GM12878 (cell line): ENCODE measurements around the gene TOGARAM1. TPM values are rescaled to one million over a fixed set of nuclear protein-coding genes. Genes with fewer than 3 reads are reported as not detected.

ENCODE experiments used
- ATAC-seq: fragments of 200-7000 bp; cut with Tn5 transposase; 3 replicates; pipeline ENCODE4 v1.9.1; 2020; ENCODE audit warnings: mild to moderate bottlenecking, moderate library complexity
- BruUV-seq: library from RNA; stranded (reverse); fragments of 400-500 nt; replicated peaks from 2 replicates; lab custom pipeline; 2021; lab: Mats Ljungman, UMichigan
- CTCF ChIA-PET: fragments of 300-600 bp; sonication (Branson Sonifier 250); formaldehyde crosslinking; extraction: SDS; loops from one replicate; lab custom pipeline; 2021; ENCODE audit warnings: inconsistent platforms; lab: Yijun Ruan, JAX
- POLR2A ChIA-PET: fragments of 350-600 bp; formaldehyde crosslinking; extraction: SDS; loops from one replicate; lab custom pipeline; 2021; ENCODE audit warnings: inconsistent platforms; lab: Charles Lee
- RAD21 ChIA-PET: fragments of 300-600 bp; sonication (Branson Sonifier 250); formaldehyde crosslinking; loops from one replicate; lab custom pipeline; 2023; ENCODE audit warnings: antibody characterized with exemption; ENCODE audit not compliant: unreplicated experiment; lab: Charles Lee
- SMC1A ChIA-PET: fragments of 300-600 bp; sonication (Branson Sonifier 250); formaldehyde crosslinking; loops from one replicate; lab custom pipeline; 2023; ENCODE audit not compliant: unreplicated experiment, uncharacterized antibody; lab: Charles Lee
- DNase-seq: peaks from one replicate; pipeline ENCODE4 v3.0.0-alpha.2; 2011; ENCODE audit warnings: low read depth, low spot score
- FAIRE-seq: peaks from 3 replicates; lab custom pipeline; 2011; peaks lifted over from hg19 to GRCh38; lab: Jason Lieb, UNC
- H2AFZ ChIP-seq: 2 replicates; pipeline ENCODE4 v1.6.0; 2011; ENCODE audit warnings: low read depth, low read length, control low read depth; ENCODE audit not compliant: control insufficient read depth
- H3K27ac ChIP-seq: 2 replicates; pipeline ENCODE4 v1.5.1; 2011; ENCODE audit warnings: control low read depth; ENCODE audit not compliant: control insufficient read depth, insufficient read depth
- H3K27me3 ChIP-seq, 2 experiments: replicated peaks in 1 of 2; 2 replicates each; pipeline versions ENCODE4 v1.6.0 to v1.6.1; 2011; ENCODE audit warnings: low read length in 1 of 2; ENCODE audit not compliant: control insufficient read depth in 2 of 2, insufficient read depth in 2 of 2
- H3K36me3 ChIP-seq, 2 experiments: 2 replicates each; pipeline ENCODE4 v1.5.1; 2011; ENCODE audit warnings: low read length in 1 of 2; ENCODE audit not compliant: control insufficient read depth in 2 of 2, insufficient read depth in 2 of 2
- H3K4me1 ChIP-seq: 2 replicates; pipeline ENCODE4 v1.6.1; 2011; ENCODE audit warnings: mild to moderate bottlenecking, low read length, moderate library complexity, mixed read lengths; ENCODE audit not compliant: control insufficient read depth, insufficient read depth
- H3K4me2 ChIP-seq: 2 replicates; pipeline ENCODE4 v1.6.0; 2011; ENCODE audit warnings: control low read depth; ENCODE audit not compliant: control insufficient read depth, insufficient read depth
- H3K4me3 ChIP-seq: fragments of 200-600 bp; sonication (generic); 2 replicates; pipeline ENCODE4 v1.5.1; 2016
- H3K79me2 ChIP-seq: 2 replicates; pipeline ENCODE4 v1.6.0; 2011; ENCODE audit warnings: low read length; ENCODE audit not compliant: control insufficient read depth, insufficient read depth
- H3K9ac ChIP-seq: 2 replicates; pipeline ENCODE4 v1.8.0; 2011; ENCODE audit warnings: low read length, control low read depth, mixed read lengths; ENCODE audit not compliant: control insufficient read depth, insufficient read depth
- H3K9me3 ChIP-seq: replicated peaks from 3 replicates; pipeline ENCODE4 v1.5.1; 2011; ENCODE audit warnings: mild to moderate bottlenecking, low read length; ENCODE audit not compliant: control insufficient read depth, insufficient read depth
- H4K20me1 ChIP-seq: 2 replicates; pipeline ENCODE4 v1.6.0; 2011; ENCODE audit not compliant: control insufficient read depth, insufficient read depth
- DPF2 ChIP-seq: fragments of 450-650 bp; IDR thresholded peaks from 2 replicates; pipeline ENCODE4 v1.6.1; 2017; ENCODE audit warnings: mild to moderate bottlenecking
- EED ChIP-seq: sonication (generic); IDR thresholded peaks from 2 replicates; pipeline ENCODE4 v1.6.1; 2016; ENCODE audit warnings: antibody characterized with exemption, low read depth
- HCFC1 ChIP-seq: fragments of 150-350 bp; IDR thresholded peaks from 2 replicates; pipeline ENCODE4 v1.6.1; 2014; ENCODE audit warnings: low read length
- MTA3 ChIP-seq: IDR thresholded peaks from 2 replicates; pipeline ENCODE4 v1.6.1; 2012; ENCODE audit warnings: low read length, inconsistent platforms, borderline replicate concordance
- NFYA ChIP-seq: IDR thresholded peaks from 2 replicates; pipeline ENCODE4 v1.6.1; 2011; ENCODE audit warnings: low read depth, mild to moderate bottlenecking, low read length, improper control_type of control experiment, borderline replicate concordance
- PAX8 ChIP-seq: fragments of 450-650 bp; IDR thresholded peaks from 2 replicates; pipeline ENCODE4 v1.6.1; 2017; ENCODE audit warnings: mild to moderate bottlenecking, moderate library complexity
- PML ChIP-seq: IDR thresholded peaks from 2 replicates; pipeline ENCODE4 v1.6.1; 2012; ENCODE audit warnings: low read length, inconsistent platforms
- RAD51 ChIP-seq: fragments of 450-650 bp; IDR thresholded peaks from 2 replicates; pipeline ENCODE4 v1.6.1; 2016; ENCODE audit warnings: moderate library complexity, mild to moderate bottlenecking, inconsistent platforms
- SMAD1 ChIP-seq: fragments of 450-650 bp; IDR thresholded peaks from 2 replicates; pipeline ENCODE4 v1.6.1; 2018; ENCODE audit warnings: mild to moderate bottlenecking, low read depth; ENCODE audit not compliant: partially characterized antibody
- SP1 ChIP-seq: IDR thresholded peaks from one replicate; pipeline ENCODE4 v1.6.1; 2011; ENCODE audit warnings: low read depth, low read length
- STAT3 ChIP-seq: IDR thresholded peaks from 2 replicates; pipeline ENCODE4 v1.6.1; 2011; ENCODE audit warnings: low read depth, low read length, improper control_type of control experiment
- TCF12 ChIP-seq: IDR thresholded peaks from 2 replicates; pipeline ENCODE4 v1.6.1; 2011; ENCODE audit warnings: low read depth, mild to moderate bottlenecking, low read length
- TCF3 ChIP-seq: IDR thresholded peaks from 2 replicates; pipeline ENCODE4 v1.6.1; 2012; ENCODE audit warnings: low read depth, mild to moderate bottlenecking, low read length, borderline replicate concordance; ENCODE audit not compliant: insufficient read depth
- TCF7 ChIP-seq: IDR thresholded peaks from 2 replicates; pipeline ENCODE4 v1.6.1; 2014; ENCODE audit warnings: antibody characterized with exemption, borderline replicate concordance
- WRNIP1 ChIP-seq: IDR thresholded peaks from 2 replicates; pipeline ENCODE4 v1.6.1; 2011; ENCODE audit warnings: low read depth, low read length, improper control_type of control experiment, borderline replicate concordance
- ZNF24 ChIP-seq: fragments of 450-650 bp; IDR thresholded peaks from 2 replicates; pipeline ENCODE4 v1.6.1; 2017; ENCODE audit warnings: antibody characterized with exemption, mild to moderate bottlenecking
- WGBS: methylation state at CpG from one replicate; pipeline ENCODE4 v1.1.6; 2016; ENCODE audit warnings: low lambda C conversion rate; ENCODE audit not compliant: insufficient replicate concordance, insufficient coverage; ENCODE audit errors: missing lambda C conversion rate; 5-methylcytosine and 5-hydroxymethylcytosine counted together
- in situ Hi-C: fragments of 300-500 bp; cut with MboI; formaldehyde crosslinking; loops from 9 replicates; pipeline ENCODE4 v1.14.3; 2018; ENCODE audit warnings: mixed read lengths
- intact Hi-C: fragments of 100-400 bp; cut with micrococcal nuclease; formaldehyde crosslinking; loops from one replicate; pipeline ENCODE4 v1.14.2; 2022; ENCODE audit not compliant: unreplicated experiment
- polyA plus RNA-seq, 11 experiments: library from polyadenylated mRNA; depleted of rRNA in 4 of 11; unstranded in 6 of 11; stranded (reverse) in 5 of 11; fragments of >200 nt; fragmentation: Nextera tagmentation in 4 of 11; fragmentation: Illumina TruSeq in 1 of 11; extraction: Ambion mirVana in 4 of 11; extraction: Trizol in 1 of 11; gene quantifications; 1 replicate in 1 of 11; 2 replicates in 10 of 11; pipeline versions ENCODE4 v1.2.1 to v1.2.3, GENCODE V29; 2011 to 2016; ENCODE audit warnings: inconsistent platforms in 2 of 11, missing spikeins in 2 of 11, low read depth in 1 of 11
- total RNA-seq, 4 experiments: library from RNA; depleted of rRNA in 3 of 4; stranded (reverse); fragments of >200 nt in 3 of 4; fragmentation: Illumina TruSeq in 1 of 4; extraction: Trizol in 1 of 4; gene quantifications; 2 replicates each; pipeline versions ENCODE4 v1.2.1 to v1.2.3, GENCODE V29; 2013 to 2021
- TF ChIP-seq, protein P1 (sequence below): IDR thresholded peaks from 2 replicates; pipeline ENCODE4 v1.6.1; 2011; ENCODE audit warnings: low read depth, mild to moderate bottlenecking, low read length, moderate library complexity, borderline replicate concordance; ENCODE audit errors: extremely low read depth
- TF ChIP-seq, protein P2 (sequence below): fragments of 450-650 bp; formaldehyde crosslinking; IDR thresholded peaks from 2 replicates; pipeline ENCODE4 v1.4.0; 2020; ENCODE audit warnings: mild to moderate bottlenecking, moderate library complexity

The TOGARAM1 gene
- total and polyA plus RNA-seq, 10 of the 15 experiments (the other 5 are each of a cell fraction or from before 2014, with no cell fraction given): 2.1 to 14.4 (median 7.2) TPM

DNA sequence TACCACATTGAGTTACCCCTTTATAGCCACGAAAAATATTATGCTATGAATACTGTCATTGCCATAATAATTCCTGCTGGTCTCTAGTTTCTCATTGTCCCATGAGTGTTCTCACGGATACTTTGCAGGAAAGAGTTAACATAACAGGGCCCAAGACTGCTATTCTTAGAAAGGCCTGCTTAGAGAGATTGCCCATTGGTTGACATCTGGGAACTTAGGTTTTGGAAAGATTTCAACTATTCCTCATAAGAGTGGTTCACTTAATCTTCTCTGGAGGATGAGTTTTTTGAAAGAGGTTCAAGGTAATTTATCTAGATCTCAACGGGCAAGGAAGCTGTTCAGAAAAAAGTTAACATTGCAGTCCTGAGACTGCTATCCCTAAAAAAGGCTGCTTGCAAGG, 103.5 kb downstream of the TOGARAM1 start:
- BruUV-seq: no TSS peak
- CTCF ChIA-PET: interaction anchor here (0.9 to 1.3 kb wide), 2 partner anchors 9 to 14 kb away, joined by 3 read pairs; no protein-coding TSS in a partner anchor

GRCh38 chr14:45065956-45066355, 104.0 kb downstream of the TOGARAM1 start:
- CTCF ChIA-PET: interaction anchor here (0.9 to 1.3 kb wide), 2 partner anchors 9 to 13 kb away, joined by 3 read pairs; no protein-coding TSS in a partner anchor
- no peaks in the 10 kb centered on the region for H3K9me3 ChIP-seq
- H3K36me3 ChIP-seq: no peaks in the 10 kb centered on the region; a peak in 2 of 4 replicates
- H4K20me1 ChIP-seq: no peaks in the 10 kb centered on the region
- no TSS peak for BruUV-seq
- no peaks in the 10 kb centered on the region for H3K4me1 ChIP-seq
- FAIRE-seq (no peak), ATAC-seq (no peak), DNase-seq (no peak)
- no peak overlapping the region for H2AFZ ChIP-seq
- POLR2A ChIA-PET: interaction anchor here (0.6 kb wide), 2 partner anchors 30 to 58 kb away, joined by 5 read pairs; no protein-coding TSS in a partner anchor
- H3K79me2 ChIP-seq: no peaks in the 10 kb centered on the region
- H3K9ac ChIP-seq: no peak overlapping the region
- RAD21 ChIA-PET: no interaction called here
- H3K4me2 ChIP-seq: no peak overlapping the region
- no peak overlapping the region for H3K4me3 ChIP-seq
- intact Hi-C loops: no loop called here
- SMC1A ChIA-PET: interaction anchor here (0.6 to 2.2 kb wide), 4 partner anchors 10 to 103 kb away, joined by 3 to 4 read pairs (median 3); no protein-coding TSS in a partner anchor
- no peak overlapping the region for H3K27ac ChIP-seq
- 97% methylated on average over 2 of the region's 2 CpGs for WGBS
- H3K27me3 ChIP-seq: no peaks in the 10 kb centered on the region
- in situ Hi-C loops: no loop called here
- TF ChIP-seq SMAD1 (no peak), TCF7 (no peak), TCF12 (no peak), RAD51 (no peak), TCF3 (no peak), HCFC1 (no peak), PAX8 (no peak)
- TF ChIP-seq, protein P1, sequence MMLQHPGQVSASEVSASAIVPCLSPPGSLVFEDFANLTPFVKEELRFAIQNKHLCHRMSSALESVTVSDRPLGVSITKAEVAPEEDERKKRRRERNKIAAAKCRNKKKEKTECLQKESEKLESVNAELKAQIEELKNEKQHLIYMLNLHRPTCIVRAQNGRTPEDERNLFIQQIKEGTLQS: no peak
- TF ChIP-seq, protein P2, sequence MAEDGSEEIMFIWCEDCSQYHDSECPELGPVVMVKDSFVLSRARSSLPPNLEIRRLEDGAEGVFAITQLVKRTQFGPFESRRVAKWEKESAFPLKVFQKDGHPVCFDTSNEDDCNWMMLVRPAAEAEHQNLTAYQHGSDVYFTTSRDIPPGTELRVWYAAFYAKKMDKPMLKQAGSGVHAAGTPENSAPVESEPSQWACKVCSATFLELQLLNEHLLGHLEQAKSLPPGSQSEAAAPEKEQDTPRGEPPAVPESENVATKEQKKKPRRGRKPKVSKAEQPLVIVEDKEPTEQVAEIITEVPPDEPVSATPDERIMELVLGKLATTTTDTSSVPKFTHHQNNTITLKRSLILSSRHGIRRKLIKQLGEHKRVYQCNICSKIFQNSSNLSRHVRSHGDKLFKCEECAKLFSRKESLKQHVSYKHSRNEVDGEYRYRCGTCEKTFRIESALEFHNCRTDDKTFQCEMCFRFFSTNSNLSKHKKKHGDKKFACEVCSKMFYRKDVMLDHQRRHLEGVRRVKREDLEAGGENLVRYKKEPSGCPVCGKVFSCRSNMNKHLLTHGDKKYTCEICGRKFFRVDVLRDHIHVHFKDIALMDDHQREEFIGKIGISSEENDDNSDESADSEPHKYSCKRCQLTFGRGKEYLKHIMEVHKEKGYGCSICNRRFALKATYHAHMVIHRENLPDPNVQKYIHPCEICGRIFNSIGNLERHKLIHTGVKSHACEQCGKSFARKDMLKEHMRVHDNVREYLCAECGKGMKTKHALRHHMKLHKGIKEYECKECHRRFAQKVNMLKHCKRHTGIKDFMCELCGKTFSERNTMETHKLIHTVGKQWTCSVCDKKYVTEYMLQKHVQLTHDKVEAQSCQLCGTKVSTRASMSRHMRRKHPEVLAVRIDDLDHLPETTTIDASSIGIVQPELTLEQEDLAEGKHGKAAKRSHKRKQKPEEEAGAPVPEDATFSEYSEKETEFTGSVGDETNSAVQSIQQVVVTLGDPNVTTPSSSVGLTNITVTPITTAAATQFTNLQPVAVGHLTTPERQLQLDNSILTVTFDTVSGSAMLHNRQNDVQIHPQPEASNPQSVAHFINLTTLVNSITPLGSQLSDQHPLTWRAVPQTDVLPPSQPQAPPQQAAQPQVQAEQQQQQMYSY (CRISPR knock-in tag): no peak

More for the DNA sequence above, 103.5 kb downstream of the TOGARAM1 start:
- RAD21 ChIA-PET: no interaction called here
- TF ChIP-seq NFYA (no peak), WRNIP1 (no peak), SP1 (no peak), ZNF24 (no peak), DPF2 (no peak), MTA3 (no peak), PML (no peak), STAT3 (no peak), EED (no peak)
- TF ChIP-seq, protein P1: no peak
- Histone ChIP-seq H3K36me3 (no peaks in the 10 kb centered on the region; a peak in 2 of 4 replicates), H2AFZ (no peak overlapping the region), H3K79me2 (no peaks in the 10 kb centered on the region), H3K4me1 (no peaks in the 10 kb centered on the region), H3K27ac (no peak overlapping the region), H3K9ac (no peak overlapping the region), H3K27me3 (no peaks in the 10 kb centered on the region), H3K4me3 (no peak overlapping the region), H3K9me3 (no peaks in the 10 kb centered on the region), H4K20me1 (no peaks in the 10 kb centered on the region), H3K4me2 (no peak overlapping the region)
- WGBS: 84% methylated on average over 3 of the region's 3 CpGs
- intact Hi-C loops: no loop called here
- DNase-seq (no peak), FAIRE-seq (no peak), ATAC-seq (no peak)
- in situ Hi-C loops: no loop called here
- SMC1A ChIA-PET: interaction anchor here (0.6 to 2.2 kb wide), 4 partner anchors 10 to 103 kb away, joined by 3 to 4 read pairs (median 3); no protein-coding TSS in a partner anchor
- POLR2A ChIA-PET: no interaction called here
